ENCODE results near the gene ANXA1. TPM values are rescaled to one million over a fixed set of nuclear protein-coding genes. Genes with fewer than 3 reads are reported as not detected.
A peak's percentile ranks its signal among the peaks of the same experiment; 100 is the strongest.

Gene ANXA1
- total RNA-seq, 2 experiments from 2014 or later: 88.2 to 90.8 TPM

- ChIA-PET CTCF (interaction anchor here (0.8 to 1.4 kb wide), 7 partner anchors 8 to 49 kb away, joined by 3 to 12 read pairs (median 4); no protein-coding TSS in a partner anchor), POLR2A (interaction anchor here (0.6 to 1.4 kb wide), 4 partner anchors 16 to 1873 kb away, joined by 3 to 9 read pairs (median 4); partner anchors contain the start of gene CARNMT1)
- Mint-ChIP-seq H3K4me1 (ENCODE audit: low read depth) (peaks cover 66% of the 10 kb centered on the region), H3K4me3 (peak overlapping the region; percentile 88), H3K27me3 (ENCODE audit: low read depth) (no peaks in the 10 kb centered on the region), H3K36me3 (ENCODE audit: low read depth) (peaks cover 42% of the 10 kb centered on the region), H3K9me3 (ENCODE audit: insufficient read depth) (no peaks in the 10 kb centered on the region), H3K27ac (peak overlapping the region; percentile 72)
- DNase-seq: no peak
- peak; percentile 10 for ATAC-seq
Measured at GRCh38 chr9:73155377-73155776, 3.7 kb downstream of the ANXA1 start.

- peaks cover 60% of the 10 kb centered on the region for H3K4me1 Mint-ChIP-seq (ENCODE audit: low read depth)
- H3K27me3 Mint-ChIP-seq (ENCODE audit: low read depth): no peaks in the 10 kb centered on the region
- ChIA-PET POLR2A (interaction anchor here (0.8 to 1.4 kb wide), 2 partner anchors 23 to 1872 kb away, joined by 4 to 9 read pairs; partner anchors contain the start of gene CARNMT1), CTCF (interaction anchor here (1.3 to 1.4 kb wide), 3 partner anchors 24 to 50 kb away, joined by 3 to 12 read pairs (median 4); no protein-coding TSS in a partner anchor)
- ATAC-seq (no peak), DNase-seq (no peak)
- peak overlapping the region; percentile 88 for H3K4me3 Mint-ChIP-seq
- H3K27ac Mint-ChIP-seq: peak overlapping the region; percentile 55
- H3K36me3 Mint-ChIP-seq (ENCODE audit: low read depth): peaks cover 48% of the 10 kb centered on the region
- H3K9me3 Mint-ChIP-seq (ENCODE audit: insufficient read depth): no peaks in the 10 kb centered on the region
Measured at GRCh38 chr9:73155968-73156864, 4.6 kb downstream of the ANXA1 start.

- Mint-ChIP-seq H3K4me3 (no peak overlapping the region), H3K27me3 (ENCODE audit: low read depth) (no peaks in the 10 kb centered on the region), H3K9me3 (ENCODE audit: insufficient read depth) (no peaks in the 10 kb centered on the region), H3K27ac (peak overlapping the region; percentile 55), H3K4me1 (ENCODE audit: low read depth) (peaks cover 56% of the 10 kb centered on the region), H3K36me3 (ENCODE audit: low read depth) (peaks cover 52% of the 10 kb centered on the region)
- CTCF ChIA-PET: interaction anchor here (1.3 kb wide), 1 partner anchor 25 kb away, joined by 3 read pairs; no protein-coding TSS in a partner anchor
- DNase-seq (no peak), ATAC-seq (no peak)
- POLR2A ChIA-PET: no interaction called here
Measured at GRCh38 chr9:73156865-73157187, 5.2 kb downstream of the ANXA1 start.

- peak overlapping the region; percentile 28 for H3K27ac Mint-ChIP-seq
- ATAC-seq (no peak), DNase-seq (no peak)
- H3K9me3 Mint-ChIP-seq (ENCODE audit: insufficient read depth): no peaks in the 10 kb centered on the region
- CTCF ChIA-PET: interaction anchor here (1.2 to 1.3 kb wide), 2 partner anchors 25 to 26 kb away, joined by 3 read pairs; no protein-coding TSS in a partner anchor
- POLR2A ChIA-PET: no interaction called here
- H3K4me3 Mint-ChIP-seq: no peak overlapping the region
- H3K4me1 Mint-ChIP-seq (ENCODE audit: low read depth): peaks cover 50% of the 10 kb centered on the region
- no peaks in the 10 kb centered on the region for H3K27me3 Mint-ChIP-seq (ENCODE audit: low read depth)
- H3K36me3 Mint-ChIP-seq (ENCODE audit: low read depth): peaks cover 59% of the 10 kb centered on the region
Measured at GRCh38 chr9:73157811-73158210, 6.1 kb downstream of the ANXA1 start.

- DNase-seq (no peak), ATAC-seq (no peak)
- POLR2A ChIA-PET: interaction anchor here (0.6 kb wide), 1 partner anchor 26 kb away, joined by 3 read pairs; no protein-coding TSS in a partner anchor
- Mint-ChIP-seq H3K4me1 (ENCODE audit: low read depth) (peaks cover 49% of the 10 kb centered on the region), H3K9me3 (ENCODE audit: insufficient read depth) (no peaks in the 10 kb centered on the region), H3K27ac (no peak overlapping the region), H3K27me3 (ENCODE audit: low read depth) (no peaks in the 10 kb centered on the region), H3K4me3 (no peak overlapping the region), H3K36me3 (ENCODE audit: low read depth) (peaks cover 65% of the 10 kb centered on the region)
- CTCF ChIA-PET: no interaction called here
Measured at GRCh38 chr9:73158723-73159122, 7.1 kb downstream of the ANXA1 start.

- Mint-ChIP-seq H3K4me3 (no peak overlapping the region), H3K4me1 (ENCODE audit: low read depth) (peaks cover 29% of the 10 kb centered on the region), H3K27me3 (ENCODE audit: low read depth) (no peaks in the 10 kb centered on the region), H3K36me3 (ENCODE audit: low read depth) (peaks cover 66% of the 10 kb centered on the region), H3K9me3 (ENCODE audit: insufficient read depth) (no peaks in the 10 kb centered on the region), H3K27ac (no peak overlapping the region)
- ChIA-PET POLR2A (no interaction called here), CTCF (interaction anchor here (1.3 to 1.8 kb wide), 2 partner anchors 40 to 54 kb away, joined by 3 to 5 read pairs; no protein-coding TSS in a partner anchor)
- DNase-seq (no peak), ATAC-seq (no peak)
Measured at GRCh38 chr9:73160868-73161267, 9.2 kb downstream of the ANXA1 start.

GRCh38 chr9:73162987-73163768, 11.5 kb downstream of the ANXA1 start:
- CTCF ChIA-PET: interaction anchor here (0.9 to 1.3 kb wide), 4 partner anchors 8 to 41 kb away, joined by 3 to 4 read pairs (median 3); no protein-coding TSS in a partner anchor

GRCh38 chr9:73165911-73166310, 14.2 kb downstream of the ANXA1 start:
- ATAC-seq (no peak), DNase-seq (no peak)
- Mint-ChIP-seq H3K36me3 (ENCODE audit: low read depth) (peaks cover 58% of the 10 kb centered on the region), H3K4me3 (no peak overlapping the region), H3K4me1 (ENCODE audit: low read depth) (peaks cover 16% of the 10 kb centered on the region), H3K9me3 (ENCODE audit: insufficient read depth) (no peaks in the 10 kb centered on the region), H3K27ac (no peak overlapping the region), H3K27me3 (ENCODE audit: low read depth) (no peaks in the 10 kb centered on the region)
- CTCF ChIA-PET: no interaction called here
- POLR2A ChIA-PET: no interaction called here

More at GRCh38 chr9:73162987-73163768, 11.5 kb downstream of the ANXA1 start:
- no peaks in the 10 kb centered on the region for H3K27me3 Mint-ChIP-seq (ENCODE audit: low read depth)
- POLR2A ChIA-PET: no interaction called here
- ATAC-seq (no peak), DNase-seq (no peak)
- H3K9me3 Mint-ChIP-seq (ENCODE audit: insufficient read depth): no peaks in the 10 kb centered on the region
- no peak overlapping the region for H3K27ac Mint-ChIP-seq
- peaks cover 70% of the 10 kb centered on the region for H3K36me3 Mint-ChIP-seq (ENCODE audit: low read depth)
- H3K4me1 Mint-ChIP-seq (ENCODE audit: low read depth): peaks cover 21% of the 10 kb centered on the region
- no peak overlapping the region for H3K4me3 Mint-ChIP-seq

- ChIA-PET POLR2A (no interaction called here), CTCF (no interaction called here)
- Mint-ChIP-seq H3K27ac (no peak overlapping the region), H3K9me3 (ENCODE audit: insufficient read depth) (no peaks in the 10 kb centered on the region), H3K36me3 (ENCODE audit: low read depth) (peaks cover 56% of the 10 kb centered on the region), H3K4me1 (ENCODE audit: low read depth) (peaks cover 16% of the 10 kb centered on the region), H3K4me3 (no peak overlapping the region), H3K27me3 (ENCODE audit: low read depth) (no peaks in the 10 kb centered on the region)
- ATAC-seq (peak; percentile 10), DNase-seq (no peak)
Measured at GRCh38 chr9:73166468-73166867, 14.8 kb downstream of the ANXA1 start.

GRCh38 chr9:73167614-73168013, 15.9 kb downstream of the ANXA1 start:
- CTCF ChIA-PET: interaction anchor here (0.6 kb wide), 1 partner anchor 60 kb away, joined by 3 read pairs; no protein-coding TSS in a partner anchor
- H3K9me3 Mint-ChIP-seq (ENCODE audit: insufficient read depth): no peaks in the 10 kb centered on the region
- peak overlapping the region; percentile 16 for H3K4me3 Mint-ChIP-seq
- ATAC-seq (no peak), DNase-seq (no peak)
- POLR2A ChIA-PET: no interaction called here
- H3K27me3 Mint-ChIP-seq (ENCODE audit: low read depth): no peaks in the 10 kb centered on the region
- H3K27ac Mint-ChIP-seq: peak overlapping the region; percentile 26
- peaks cover 16% of the 10 kb centered on the region for H3K4me1 Mint-ChIP-seq (ENCODE audit: low read depth)
- peaks cover 50% of the 10 kb centered on the region for H3K36me3 Mint-ChIP-seq (ENCODE audit: low read depth)

- ChIA-PET POLR2A (no interaction called here), CTCF (interaction anchor here (1.0 kb wide), 1 partner anchor 55 kb away, joined by 3 read pairs; no protein-coding TSS in a partner anchor)
- Mint-ChIP-seq H3K4me1 (ENCODE audit: low read depth) (peaks cover 11% of the 10 kb centered on the region), H3K27me3 (ENCODE audit: low read depth) (no peaks in the 10 kb centered on the region), H3K36me3 (ENCODE audit: low read depth) (peaks cover 44% of the 10 kb centered on the region), H3K27ac (no peak overlapping the region), H3K4me3 (no peak overlapping the region), H3K9me3 (ENCODE audit: insufficient read depth) (no peaks in the 10 kb centered on the region)
- ATAC-seq: no peak
- no peak for DNase-seq
Measured at GRCh38 chr9:73168298-73168934, 16.8 kb downstream of the ANXA1 start.
